ENCODE data around the gene MAP1LC3A.
A peak's percentile ranks its signal among the peaks of the same experiment; 100 is the strongest.

MAP1LC3A gene

DNA sequence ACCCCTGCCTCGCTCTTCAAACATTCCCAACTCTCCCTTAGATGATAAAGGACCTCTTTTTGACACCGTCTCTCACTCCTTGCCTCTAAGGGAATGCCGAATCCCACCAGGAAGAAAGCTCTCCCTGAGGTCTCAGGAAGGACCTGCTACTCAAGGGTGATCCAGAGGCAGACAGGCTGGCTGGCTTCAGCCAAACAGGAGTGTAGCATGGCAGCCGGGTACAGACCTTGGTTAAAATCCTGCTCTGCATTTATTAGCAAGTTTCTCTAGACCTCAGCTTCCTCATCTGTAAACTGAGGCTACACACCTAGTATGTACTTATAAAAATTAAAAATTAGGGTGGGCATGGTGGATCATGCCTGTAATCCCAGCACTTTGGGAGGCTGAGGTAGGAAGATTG lies 17.2 kb downstream of the MAP1LC3A start:
- no peak for DNase-seq (ENCODE audit: low read depth in 2 of 2)

DNA sequence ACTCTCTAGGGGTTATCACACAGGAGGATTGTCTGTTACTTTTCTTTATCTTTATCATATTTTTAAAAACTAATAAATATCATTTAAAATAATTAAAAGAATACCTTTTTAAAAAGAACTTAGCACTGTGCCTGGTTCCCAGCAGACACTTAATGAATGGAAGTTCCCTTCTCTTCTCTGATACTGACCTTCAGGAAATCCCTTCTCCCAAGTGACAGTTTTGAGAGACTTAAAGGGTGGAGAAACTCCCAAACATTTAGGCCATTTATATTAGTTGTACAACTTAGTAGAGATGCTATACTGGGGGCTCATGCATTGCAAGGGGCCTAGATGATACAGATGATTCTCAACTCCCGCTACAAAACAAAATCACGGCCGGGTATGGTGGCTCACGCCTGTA lies 18.5 kb downstream of the MAP1LC3A start:
- no peak for DNase-seq (ENCODE audit: low read depth in 2 of 2)

DNA sequence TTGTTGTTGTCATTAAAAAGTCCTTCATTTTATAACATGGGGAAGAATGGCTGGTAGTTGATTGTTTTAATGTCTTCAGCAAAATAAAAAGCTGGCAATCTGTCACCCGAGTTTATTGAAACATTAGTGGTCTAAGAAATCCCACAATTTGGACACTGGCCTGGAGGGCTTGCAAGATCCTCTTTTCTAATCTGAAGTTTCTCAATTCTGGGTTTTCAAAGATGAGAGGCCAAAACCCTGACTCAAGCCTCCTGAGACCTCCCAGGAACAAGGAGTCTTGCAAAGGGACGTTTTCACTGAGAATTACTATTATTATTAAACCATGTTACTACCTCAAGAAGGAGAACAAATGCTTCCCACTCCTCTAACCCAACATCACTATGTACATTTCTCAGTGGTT lies 19.5 kb downstream of the MAP1LC3A start:
- DNase-seq (ENCODE audit: low read depth in 2 of 2): no peak

DNA sequence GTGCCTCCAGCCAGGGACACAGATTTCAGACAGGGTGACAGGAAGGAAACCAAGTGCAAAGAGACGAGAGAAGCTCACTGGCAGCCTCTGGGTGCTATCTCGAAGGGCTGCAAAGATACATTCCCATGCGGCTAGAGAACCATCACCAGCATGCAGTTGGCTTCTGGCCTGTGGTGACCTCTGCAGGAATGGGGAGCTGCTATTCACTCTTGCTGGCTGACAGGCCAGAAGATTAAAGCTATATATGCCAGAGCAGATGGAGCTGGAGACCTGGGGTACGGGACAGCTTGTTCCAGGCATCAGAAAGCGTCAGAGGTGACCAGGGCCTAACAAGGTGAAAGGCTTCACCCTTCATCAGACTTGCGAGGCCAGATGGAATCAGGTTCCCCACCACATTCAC lies 20.0 kb downstream of the MAP1LC3A start:
- no peak for DNase-seq (ENCODE audit: low read depth in 2 of 2)

DNA sequence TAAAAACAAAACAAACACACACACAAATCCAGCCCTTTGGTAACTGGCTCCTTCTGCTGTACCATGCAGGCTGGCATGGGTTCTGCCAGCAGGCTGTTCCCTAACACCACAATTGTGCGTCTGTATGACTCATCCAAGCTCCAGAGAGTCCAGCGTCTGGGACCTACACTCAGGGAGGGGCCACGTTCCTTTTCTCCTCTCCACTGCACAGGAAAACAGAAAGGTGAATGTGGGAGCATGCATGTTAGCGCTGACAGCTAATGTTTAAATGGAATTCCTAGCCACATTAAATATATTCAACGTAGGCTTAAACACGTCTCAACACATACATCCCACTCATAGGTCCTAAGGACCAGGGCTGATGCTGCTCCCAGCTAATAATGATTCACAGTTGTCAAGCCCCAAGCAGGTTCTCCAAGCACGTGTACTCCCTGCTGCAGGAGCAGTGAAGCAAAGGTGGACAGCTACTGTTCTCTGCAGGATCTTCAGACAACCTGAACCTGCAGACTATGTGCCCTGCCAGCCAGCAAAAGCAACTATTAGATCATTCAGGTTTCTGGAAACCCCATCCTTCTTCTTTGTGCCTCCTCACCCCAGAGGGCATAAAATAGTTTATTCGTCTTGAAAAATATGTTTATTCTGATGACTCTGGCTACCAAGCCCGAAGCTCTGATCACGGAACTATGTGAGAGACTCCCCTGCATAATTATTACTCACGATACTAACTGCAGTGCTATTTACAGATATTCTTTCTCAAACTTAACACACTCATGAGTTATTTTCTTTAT lies 20.9 kb downstream of the MAP1LC3A start:
- DNase-seq (ENCODE audit: low read depth in 2 of 2): no peak

DNA sequence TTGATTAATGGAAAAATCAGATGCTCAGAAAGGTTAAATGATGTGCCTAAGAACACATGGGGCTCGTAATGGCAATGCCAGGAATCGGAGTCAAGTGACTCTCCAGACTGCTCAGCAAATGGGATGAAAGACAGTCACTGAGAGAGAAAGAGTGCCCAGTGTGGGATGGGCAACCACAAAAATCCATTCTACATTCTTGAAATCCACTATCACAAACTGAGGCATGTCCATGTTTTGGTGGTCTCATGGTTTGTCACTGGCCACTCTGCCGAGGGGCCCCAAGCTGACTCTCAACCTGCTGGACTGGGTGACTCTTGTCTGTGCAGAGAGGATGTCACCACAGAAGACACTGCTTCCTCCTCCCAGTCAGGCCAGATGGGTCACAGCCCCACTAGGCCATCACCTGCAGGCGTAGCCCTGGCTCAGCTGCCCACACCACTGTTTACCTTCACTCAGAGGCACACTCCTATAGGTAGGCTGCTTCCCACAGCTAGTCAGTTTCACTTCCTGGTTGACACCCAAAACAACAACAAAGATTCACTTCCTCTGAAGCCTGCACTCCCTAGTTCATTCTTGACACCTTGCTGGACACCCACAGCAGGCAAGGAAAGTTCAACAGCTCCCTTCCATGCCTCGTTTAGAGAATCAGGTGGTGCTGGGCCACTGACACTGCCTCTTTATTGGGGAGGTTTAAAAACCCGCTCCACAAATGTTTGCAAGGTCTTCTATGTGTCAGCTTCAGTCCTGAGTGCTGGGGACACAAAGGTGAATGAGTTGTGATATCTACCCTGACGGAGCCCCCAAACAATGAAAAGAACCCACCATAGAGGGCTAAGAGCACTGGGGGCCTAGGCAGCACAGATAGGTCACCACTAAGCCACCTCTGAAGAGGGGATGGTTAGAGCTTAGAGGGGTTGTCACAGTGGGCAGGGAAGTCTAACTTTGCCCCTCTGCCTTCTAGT lies 21.7 kb downstream of the MAP1LC3A start:
- no peak for DNase-seq (ENCODE audit: low read depth in 2 of 2)

DNA sequence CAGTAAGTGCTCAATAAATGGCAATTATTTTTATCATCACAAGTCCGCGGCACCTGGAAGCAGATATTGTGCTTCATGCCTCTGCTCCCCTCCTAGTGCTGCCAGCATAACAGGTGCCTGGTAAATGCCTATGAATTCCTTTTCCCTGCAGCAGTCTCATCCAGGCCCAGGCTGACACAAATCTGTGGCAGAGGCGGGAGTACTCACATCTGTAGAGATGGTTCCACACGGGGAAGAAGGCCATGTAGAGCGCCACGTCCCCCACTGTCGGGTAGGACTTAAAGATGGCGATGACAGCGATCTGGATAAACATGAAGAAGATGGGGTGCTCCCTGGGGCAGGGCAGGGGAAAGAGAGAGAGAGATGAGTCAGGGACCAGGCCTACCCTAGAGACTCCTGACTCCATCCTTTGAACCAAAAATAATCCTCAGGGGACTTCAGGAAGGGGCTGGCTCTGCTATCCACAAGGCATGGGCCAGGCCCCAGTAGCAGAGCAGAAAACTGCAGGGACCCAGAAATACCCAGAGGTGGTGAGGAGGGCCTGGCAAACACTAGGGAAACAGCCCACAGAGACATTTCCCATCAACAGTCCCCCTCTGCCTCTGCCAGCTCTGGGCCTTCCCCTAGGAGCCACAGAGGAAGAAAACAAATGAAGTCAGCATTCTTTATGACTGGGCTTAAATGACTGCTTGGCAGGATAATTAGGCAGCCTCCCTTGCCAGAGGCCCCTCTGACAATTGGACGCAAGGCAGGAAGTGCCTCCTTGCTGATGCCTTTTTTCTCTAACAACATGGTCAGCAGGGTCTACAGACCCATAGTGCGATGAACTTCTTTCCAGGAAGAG lies 23.0 kb downstream of the MAP1LC3A start:
- DNase-seq (ENCODE audit: low read depth in 2 of 2): peak in 1 of 2 donors; percentile 7

DNA sequence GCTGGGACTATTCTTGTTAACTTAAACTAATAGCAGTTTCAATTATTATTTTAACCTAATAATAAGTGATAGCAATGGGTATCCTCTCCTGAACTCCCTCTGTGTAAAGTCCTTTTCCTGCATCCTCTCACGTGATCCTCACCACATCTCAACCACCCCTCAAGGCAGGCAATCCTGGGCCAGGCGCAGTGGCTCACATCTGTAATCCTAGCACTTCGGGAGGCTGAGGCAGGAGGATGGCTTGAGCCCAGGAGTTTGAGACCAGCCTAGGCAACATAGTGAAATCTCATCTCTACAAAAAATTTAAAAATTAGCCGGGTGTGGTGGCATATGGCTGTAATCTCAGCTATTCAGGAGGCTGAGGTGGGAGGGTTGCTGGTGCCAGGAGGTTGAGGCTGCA lies 23.7 kb downstream of the MAP1LC3A start:
- no peak for DNase-seq (ENCODE audit: low read depth in 2 of 2)

DNA sequence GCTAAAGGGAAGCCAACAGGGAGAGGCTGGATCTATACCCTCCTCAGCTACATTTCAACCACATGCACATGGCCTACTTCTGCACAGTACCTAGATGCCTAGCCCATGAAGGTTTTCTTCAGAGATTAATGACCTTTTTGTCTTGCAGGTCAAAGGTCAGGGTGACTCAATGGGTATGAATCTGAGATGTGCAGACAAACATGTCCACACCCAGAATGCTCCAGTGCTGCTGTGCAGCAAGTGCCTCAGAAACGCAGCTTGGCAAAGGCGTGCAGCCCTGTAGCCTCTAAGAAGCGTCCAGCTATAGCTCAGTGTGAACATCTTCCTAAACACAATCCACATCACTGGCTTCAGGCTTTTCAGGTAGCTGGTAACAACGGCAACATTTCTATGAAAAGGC lies 24.4 kb downstream of the MAP1LC3A start:
- DNase-seq (ENCODE audit: low read depth in 2 of 2): no peak

DNA sequence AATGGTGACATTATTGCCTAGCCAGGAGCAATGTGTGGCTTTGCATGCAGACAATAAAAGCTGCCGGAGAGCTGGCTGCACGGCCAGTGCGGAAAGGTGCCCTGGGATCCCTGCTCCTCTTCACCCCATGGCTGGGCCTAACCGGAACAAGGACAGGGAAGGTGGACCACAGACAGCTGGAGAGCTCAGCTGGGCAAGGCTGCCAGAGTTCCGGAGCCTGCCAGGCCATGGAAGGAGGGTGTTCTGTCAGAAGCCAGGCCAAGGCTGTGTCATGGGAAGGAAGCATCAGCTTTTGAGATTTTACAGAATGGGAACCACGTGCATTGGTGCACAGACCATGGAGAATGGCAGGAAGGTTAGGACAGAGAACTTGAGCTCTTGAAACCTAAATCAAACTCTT lies 25.0 kb downstream of the MAP1LC3A start:
- DNase-seq (ENCODE audit: low read depth in 2 of 2): no peak

DNA sequence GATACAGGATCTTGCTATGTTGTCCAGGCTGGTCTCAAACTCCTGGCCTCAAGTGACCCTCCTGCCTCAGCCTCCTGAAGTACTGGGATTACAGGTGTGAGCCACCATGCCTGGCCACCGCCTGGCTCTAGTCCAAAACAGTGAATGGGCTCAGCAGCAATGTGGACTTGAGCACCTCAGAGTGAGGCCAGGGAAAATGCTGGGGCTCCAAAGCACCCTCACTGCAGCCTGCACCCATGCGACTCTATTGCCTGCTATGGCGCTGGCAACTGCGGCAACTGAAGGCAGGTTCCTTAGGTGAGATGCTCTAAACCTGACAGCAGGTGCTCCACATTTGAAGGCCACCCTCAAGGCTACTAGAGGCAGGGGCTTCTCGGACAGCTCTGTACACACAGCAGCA lies 26.5 kb downstream of the MAP1LC3A start:
- no peak for DNase-seq (ENCODE audit: low read depth in 2 of 2)

DNA sequence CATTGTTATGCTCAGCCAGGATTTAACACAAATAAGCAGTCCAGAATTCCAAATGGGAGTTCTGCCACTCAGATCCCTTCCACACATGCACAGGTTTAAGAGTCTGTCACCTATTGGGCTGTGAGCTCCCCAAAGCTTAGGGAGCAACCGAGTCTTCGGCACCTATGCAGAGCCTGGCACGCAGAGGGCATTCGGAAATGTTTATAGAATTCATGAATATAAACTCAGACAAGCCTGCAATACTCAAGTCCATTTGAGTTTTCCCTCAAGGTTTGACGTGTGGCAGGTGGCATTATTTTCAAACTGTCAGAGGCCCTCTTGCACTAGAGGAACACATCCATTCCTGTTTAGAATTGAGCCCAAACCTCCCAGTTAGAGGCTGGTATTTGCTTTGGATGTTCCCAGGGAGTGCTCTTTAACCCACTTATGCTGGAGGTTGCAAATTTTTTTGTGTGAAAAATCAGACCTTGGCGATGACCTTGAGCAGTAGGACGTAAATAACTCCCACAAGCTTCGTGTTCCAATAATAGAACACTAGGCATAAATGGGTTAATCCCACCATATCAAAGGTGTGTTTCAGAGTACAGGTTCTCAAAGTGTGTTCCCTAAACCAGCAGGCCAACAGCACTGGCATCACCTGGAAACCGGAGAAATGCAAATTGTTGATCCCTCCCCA lies 28.1 kb downstream of the MAP1LC3A start:
- DNase-seq (ENCODE audit: low read depth in 2 of 2): no peak

DNA sequence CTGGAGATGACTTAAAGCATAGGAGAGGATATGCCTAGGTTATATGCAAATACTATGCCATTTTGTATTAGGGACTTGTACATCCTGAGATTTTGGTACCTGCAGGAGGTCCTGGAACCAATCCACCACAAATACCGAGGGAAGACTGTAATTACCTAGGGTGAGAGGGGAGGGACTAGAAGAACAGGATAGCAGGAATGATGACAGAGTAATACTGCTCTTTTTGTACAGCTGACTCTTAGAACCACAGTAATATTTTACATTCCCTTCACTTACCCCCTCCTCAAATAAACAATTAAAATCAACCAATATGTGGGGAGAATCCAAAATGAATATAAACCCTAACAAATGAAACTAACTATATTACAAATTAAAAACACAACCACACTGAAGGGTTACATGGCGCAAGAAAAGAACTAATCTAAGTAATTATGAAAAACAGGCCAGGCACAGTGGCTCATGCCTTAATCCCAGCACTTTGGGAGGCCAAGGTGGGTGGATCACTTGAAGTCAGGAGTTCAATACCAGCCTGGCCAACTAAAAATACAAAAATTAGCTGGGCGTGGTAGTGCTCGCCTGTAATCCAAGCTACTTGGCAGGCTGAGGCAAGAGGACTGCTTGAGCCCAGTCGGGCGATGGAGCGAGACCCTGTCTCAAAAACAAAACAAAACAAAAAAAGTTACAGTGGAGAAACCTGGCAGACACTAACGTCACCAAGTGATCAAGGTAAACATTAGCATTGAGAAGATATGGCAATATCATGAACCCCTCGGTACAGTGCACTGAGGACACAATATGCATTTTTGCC lies 37.1 kb downstream of the MAP1LC3A start:
- no peak for DNase-seq (ENCODE audit: low read depth in 2 of 2)

DNA sequence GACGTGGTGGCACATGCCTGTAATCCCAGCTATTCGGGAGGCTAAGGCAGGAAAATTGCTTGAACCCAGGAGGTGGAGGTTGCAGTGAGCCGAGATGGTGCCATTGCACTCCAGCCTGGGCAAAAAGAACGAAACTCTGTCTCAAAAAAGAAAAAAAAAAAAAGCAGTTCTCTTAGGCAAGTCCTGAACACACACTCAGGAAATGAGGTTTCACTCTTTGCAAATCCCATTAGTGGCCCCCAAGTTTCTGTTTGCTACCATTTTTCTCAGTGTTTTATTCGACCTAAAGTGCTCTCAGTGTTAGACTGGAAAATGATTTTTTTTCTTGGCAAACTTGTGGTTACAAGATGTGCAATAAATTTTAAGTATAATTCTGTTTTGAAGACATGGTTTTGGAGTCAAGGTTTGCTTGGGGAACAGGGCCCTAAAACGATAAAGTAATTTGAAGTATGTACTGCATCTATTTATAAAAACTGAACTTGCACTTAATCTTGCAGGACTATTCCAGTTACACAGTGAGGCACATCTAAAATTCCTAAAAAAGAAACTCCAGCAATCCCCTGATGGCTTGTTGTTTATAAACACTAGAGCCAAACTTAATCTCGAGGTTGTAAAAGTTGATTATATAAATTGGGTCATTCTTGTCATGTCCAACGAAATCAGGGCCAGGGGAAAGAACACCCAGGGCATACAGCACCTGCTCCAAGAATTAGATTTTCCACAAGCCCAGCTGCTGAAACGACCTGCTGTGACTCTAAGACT lies 42.6 kb downstream of the MAP1LC3A start:
- DNase-seq (ENCODE audit: low read depth in 2 of 2): no peak

DNA sequence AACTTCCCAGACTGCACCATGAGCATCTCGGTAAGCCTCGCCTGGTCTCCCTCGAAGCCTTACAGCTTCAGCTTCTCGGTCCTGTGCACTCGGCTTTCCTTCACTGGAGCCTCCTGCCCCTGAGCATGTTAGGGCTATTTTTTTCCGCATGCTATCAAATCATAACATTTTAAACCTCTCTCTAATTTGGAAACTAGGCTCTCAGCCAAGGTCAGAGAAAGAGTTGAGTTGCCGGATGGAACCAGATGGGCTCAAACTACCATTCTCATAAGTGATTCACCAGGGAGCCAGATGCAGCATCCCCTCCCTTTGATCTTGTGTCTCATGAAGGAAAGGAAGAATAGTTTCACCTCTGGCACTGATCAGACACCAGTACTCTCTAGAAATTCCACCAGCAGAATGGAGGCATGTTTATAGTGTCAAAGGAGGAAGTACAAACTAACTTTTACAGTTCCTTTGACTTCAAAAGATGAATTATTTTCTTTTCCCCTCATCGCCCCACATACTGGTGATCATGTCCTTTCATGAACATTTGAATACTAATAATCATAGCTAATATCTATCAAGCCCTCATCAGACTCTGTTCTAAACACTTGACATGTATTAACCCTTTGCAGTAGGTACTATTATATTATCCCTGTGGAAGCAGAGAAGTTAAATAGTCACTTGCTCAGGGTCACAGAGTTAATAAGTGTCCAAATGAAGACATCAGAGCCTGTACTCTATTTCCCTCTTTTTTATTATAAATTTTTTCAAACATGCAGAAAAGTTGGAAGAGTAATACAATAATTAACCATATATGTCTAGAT lies 46.7 kb downstream of the MAP1LC3A start:
- DNase-seq (ENCODE audit: low read depth in 2 of 2): no peak

DNA sequence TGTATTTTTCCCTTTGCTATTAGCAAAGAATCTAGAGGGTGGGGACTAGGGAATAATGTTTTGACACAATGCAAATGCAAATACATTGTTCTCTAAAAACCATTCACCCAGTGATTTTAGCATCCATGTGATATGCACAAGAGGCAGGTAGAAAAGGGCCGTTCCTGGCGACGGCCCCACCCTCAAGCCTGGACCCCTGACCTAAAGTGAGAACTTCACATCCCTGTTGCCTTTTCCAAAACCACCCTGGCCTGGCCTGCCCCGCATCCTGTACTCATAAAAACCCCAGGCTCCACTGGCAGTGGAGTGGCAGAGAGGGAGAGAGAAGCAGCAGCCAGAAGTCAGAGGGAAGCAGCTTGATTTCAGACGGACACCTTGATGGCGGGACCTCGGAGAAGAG lies 48.5 kb downstream of the MAP1LC3A start:
- DNase-seq (ENCODE audit: low read depth in 2 of 2): no peak
